MM.1S (cell line): Measurements from ENCODE around the gene IGF1R.

Experiments
- DNase-seq: peaks from one replicate; pipeline ENCODE4 v3.0.0-alpha.2; 2015
- H2AFZ ChIP-seq: fragments of 300-600 bp; sonication (generic); 2 replicates; pipeline ENCODE4 v1.6.0; 2016; ENCODE audit warnings: antibody characterized with exemption, low read length
- H3F3A ChIP-seq: fragments of 300-600 bp; sonication (generic); 2 replicates; pipeline ENCODE4 v1.6.1; 2016; ENCODE audit warnings: mild to moderate bottlenecking, antibody characterized with exemption, low read length, moderate library complexity, mixed read lengths; ENCODE audit not compliant: insufficient read depth
- H3K27ac ChIP-seq: fragments of 300-600 bp; sonication (generic); 2 replicates; pipeline ENCODE4 v1.5.1; 2016; ENCODE audit warnings: mild to moderate bottlenecking, low read length
- H3K27me3 ChIP-seq: fragments of 300-600 bp; sonication (generic); replicated peaks from 2 replicates; pipeline ENCODE4 v1.6.0; 2016; ENCODE audit warnings: low read length; ENCODE audit not compliant: insufficient read depth
- H3K36me3 ChIP-seq: fragments of 300-600 bp; sonication (generic); replicated peaks from 2 replicates; pipeline ENCODE4 v1.6.1; 2016; ENCODE audit warnings: mild to moderate bottlenecking, low read length, mixed read lengths; ENCODE audit not compliant: insufficient read depth
- H3K4me1 ChIP-seq: fragments of 300-600 bp; sonication (generic); 2 replicates; pipeline ENCODE4 v1.6.1; 2016; ENCODE audit warnings: low read length, mixed read lengths
- H3K4me2 ChIP-seq: fragments of 300-600 bp; sonication (generic); 2 replicates; pipeline ENCODE4 v1.6.0; 2016; ENCODE audit warnings: low read depth, low read length
- H3K4me3 ChIP-seq: fragments of 300-600 bp; sonication (generic); 2 replicates; pipeline ENCODE4 v1.5.1; 2016; ENCODE audit warnings: low read length, mixed read lengths
- H3K79me2 ChIP-seq: fragments of 300-600 bp; sonication (generic); 2 replicates; pipeline ENCODE4 v1.6.1; 2016; ENCODE audit warnings: mixed run types, low read length, mixed read lengths
- H3K9ac ChIP-seq: fragments of 300-600 bp; sonication (generic); 2 replicates; pipeline ENCODE4 v1.6.1; 2016; ENCODE audit warnings: low read length, mixed read lengths
- H3K9me2 ChIP-seq: fragments of 300-600 bp; sonication (generic); replicated peaks from 2 replicates; pipeline ENCODE4 v1.6.1; 2016; ENCODE audit warnings: mild to moderate bottlenecking, low read length, mixed read lengths; ENCODE audit not compliant: insufficient read depth
- H3K9me3 ChIP-seq: fragments of 300-600 bp; sonication (generic); replicated peaks from 2 replicates; pipeline ENCODE4 v1.6.1; 2016; ENCODE audit warnings: mild to moderate bottlenecking, low read length, mixed read lengths; ENCODE audit not compliant: insufficient read depth
- H4K20me1 ChIP-seq: fragments of 300-600 bp; sonication (generic); 2 replicates; pipeline ENCODE4 v1.6.1; 2016; ENCODE audit warnings: mild to moderate bottlenecking, low read length, moderate library complexity, mixed read lengths; ENCODE audit not compliant: insufficient read depth
- CTCF ChIP-seq: fragments of 300-600 bp; sonication (generic); IDR thresholded peaks from 2 replicates; pipeline ENCODE4 v1.5.1; 2016; ENCODE audit warnings: antibody characterized with exemption, low read length, mixed read lengths
- EZH2 ChIP-seq: fragments of 300-600 bp; sonication (generic); optimal IDR thresholded peaks from 2 replicates; pipeline ENCODE3; 2017; ENCODE audit warnings: low read depth, mild to moderate bottlenecking, antibody characterized with exemption, low read length, mixed read lengths
- EZH2phosphoT487 ChIP-seq: fragments of 300-600 bp; sonication (generic); IDR thresholded peaks from 2 replicates; pipeline ENCODE4 v1.6.1; 2018; ENCODE audit warnings: antibody characterized with exemption, low read length

IGF1R gene

GRCh38 chr15:98903377-98904018 lies 255.2 kb downstream of the IGF1R start:
- no peaks in the 10 kb centered on the region for H3K36me3 ChIP-seq
- no peaks in the 10 kb centered on the region for H3K79me2 ChIP-seq
- no peaks in the 10 kb centered on the region for H3F3A ChIP-seq
- H3K27me3 ChIP-seq = no peaks in the 10 kb centered on the region
- H3K9ac ChIP-seq = no peak overlapping the region
- no peaks in the 10 kb centered on the region for H4K20me1 ChIP-seq
- no peaks in the 10 kb centered on the region for H3K9me2 ChIP-seq
- no peaks in the 10 kb centered on the region for H3K9me3 ChIP-seq
- H2AFZ ChIP-seq = no peak overlapping the region
- H3K27ac ChIP-seq = no peak overlapping the region
- H3K4me3 ChIP-seq = no peak overlapping the region
- H3K4me2 ChIP-seq = no peak overlapping the region
- DNase-seq = no peak
- no peaks in the 10 kb centered on the region for H3K4me1 ChIP-seq
- no peak for TF ChIP-seq EZH2phosphoT487
- TF ChIP-seq CTCF = no peak
- TF ChIP-seq EZH2 = no peak

- Histone ChIP-seq H2AFZ (no peak overlapping the region), H3K9ac (no peak overlapping the region), H3F3A (no peaks in the 10 kb centered on the region), H3K79me2 (no peaks in the 10 kb centered on the region), H3K36me3 (no peaks in the 10 kb centered on the region), H3K27me3 (no peaks in the 10 kb centered on the region), H3K9me2 (no peaks in the 10 kb centered on the region), H4K20me1 (no peaks in the 10 kb centered on the region), H3K4me3 (no peak overlapping the region), H3K4me1 (no peaks in the 10 kb centered on the region), H3K4me2 (no peak overlapping the region), H3K27ac (no peak overlapping the region), H3K9me3 (no peaks in the 10 kb centered on the region)
- TF ChIP-seq CTCF = peak; percentile 54
- no peak for TF ChIP-seq EZH2phosphoT487
- DNase-seq = peak; percentile 34
Observed at GRCh38 chr15:98904544-98904943, 256.2 kb downstream of the IGF1R start.

GRCh38 chr15:98905963-98906711 lies 257.8 kb downstream of the IGF1R start:
- Histone ChIP-seq H4K20me1 (no peaks in the 10 kb centered on the region), H3K9ac (no peak overlapping the region), H3K27me3 (no peaks in the 10 kb centered on the region), H3K4me2 (no peak overlapping the region), H2AFZ (no peak overlapping the region), H3K4me1 (no peaks in the 10 kb centered on the region), H3F3A (no peaks in the 10 kb centered on the region), H3K4me3 (no peak overlapping the region), H3K36me3 (no peaks in the 10 kb centered on the region), H3K9me3 (no peaks in the 10 kb centered on the region), H3K9me2 (no peaks in the 10 kb centered on the region), H3K79me2 (no peaks in the 10 kb centered on the region), H3K27ac (no peak overlapping the region)
- no peak for TF ChIP-seq CTCF
- TF ChIP-seq EZH2phosphoT487 = no peak
- no peak for TF ChIP-seq EZH2
- DNase-seq = no peak
